ENCODE data around the gene BSPRY.

- TF ChIP-seq EZH2 (IDR thresholded peaks at IDR 0.05; ENCODE audit: borderline replicate concordance, low read depth, low read length, severe bottlenecking): no peak
- TF ChIP-seq, protein P1, sequence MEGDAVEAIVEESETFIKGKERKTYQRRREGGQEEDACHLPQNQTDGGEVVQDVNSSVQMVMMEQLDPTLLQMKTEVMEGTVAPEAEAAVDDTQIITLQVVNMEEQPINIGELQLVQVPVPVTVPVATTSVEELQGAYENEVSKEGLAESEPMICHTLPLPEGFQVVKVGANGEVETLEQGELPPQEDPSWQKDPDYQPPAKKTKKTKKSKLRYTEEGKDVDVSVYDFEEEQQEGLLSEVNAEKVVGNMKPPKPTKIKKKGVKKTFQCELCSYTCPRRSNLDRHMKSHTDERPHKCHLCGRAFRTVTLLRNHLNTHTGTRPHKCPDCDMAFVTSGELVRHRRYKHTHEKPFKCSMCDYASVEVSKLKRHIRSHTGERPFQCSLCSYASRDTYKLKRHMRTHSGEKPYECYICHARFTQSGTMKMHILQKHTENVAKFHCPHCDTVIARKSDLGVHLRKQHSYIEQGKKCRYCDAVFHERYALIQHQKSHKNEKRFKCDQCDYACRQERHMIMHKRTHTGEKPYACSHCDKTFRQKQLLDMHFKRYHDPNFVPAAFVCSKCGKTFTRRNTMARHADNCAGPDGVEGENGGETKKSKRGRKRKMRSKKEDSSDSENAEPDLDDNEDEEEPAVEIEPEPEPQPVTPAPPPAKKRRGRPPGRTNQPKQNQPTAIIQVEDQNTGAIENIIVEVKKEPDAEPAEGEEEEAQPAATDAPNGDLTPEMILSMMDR (IDR thresholded peaks at IDR 0.05; ENCODE audit: borderline replicate concordance, extremely low read depth, low read length, poor library complexity, severe bottlenecking): no peak
Observed at GRCh38 chr9:113299800-113300292, 49.5 kb upstream of the BSPRY start.

All from DND-41 (cell line).